ENCODE measurements around the gene CROCC.

- TF ChIP-seq POLR2A (IDR thresholded peaks at IDR 0.05; ENCODE audit: low read length) (no peak), GATA1 (IDR thresholded peaks at IDR 0.05; ENCODE audit: low read depth, low read length) (no peak)
These were observed 21.0 kb upstream of the CROCC start for GRCh38 chr1:16900751-16901150.

Measured in erythroblast (primary cell).